Measurements from ENCODE around the gene MMP12.

MMP12 gene

GRCh38 chr11:102850973-102851745, 23.6 kb downstream of the MMP12 start:
- DNase-seq (ENCODE audit: low read depth), result no peak
- no peak overlapping the region for H3K4me3 ChIP-seq (ENCODE audit: low read depth, low read length)
- no peak for TF ChIP-seq CTCF (IDR thresholded peaks at IDR 0.05; ENCODE audit: insufficient read depth, low read depth, low read length, missing control alignments)

- no peak for DNase-seq (ENCODE audit: low read depth)
- H3K4me3 ChIP-seq (ENCODE audit: low read depth, low read length), result no peak overlapping the region
- TF ChIP-seq CTCF (IDR thresholded peaks at IDR 0.05; ENCODE audit: insufficient read depth, low read depth, low read length, missing control alignments), result no peak
Measured at GRCh38 chr11:102849311-102849710, 25.5 kb downstream of the MMP12 start.

GRCh38 chr11:102846292-102846691, 28.5 kb downstream of the MMP12 start:
- DNase-seq (ENCODE audit: low read depth), result no peak
- no peak for TF ChIP-seq CTCF (IDR thresholded peaks at IDR 0.05; ENCODE audit: insufficient read depth, low read depth, low read length, missing control alignments)
- H3K4me3 ChIP-seq (ENCODE audit: low read depth, low read length), result no peak overlapping the region

- no peak for DNase-seq (ENCODE audit: low read depth)
- no peak for TF ChIP-seq CTCF (IDR thresholded peaks at IDR 0.05; ENCODE audit: insufficient read depth, low read depth, low read length, missing control alignments)
- H3K4me3 ChIP-seq (ENCODE audit: low read depth, low read length), result no peak within 1 kb of the TSS
Measured at GRCh38 chr11:102843489-102843888, 31.3 kb downstream of the MMP12 start, which contains the start of gene MMP3. MMP3 (minus strand) TSS chr11:102843609; CDS start chr11:102843546, 63 bp downstream.

- no peak overlapping the region for H3K4me3 ChIP-seq (ENCODE audit: low read depth, low read length)
- DNase-seq (ENCODE audit: low read depth), result no peak
- no peak for TF ChIP-seq CTCF (IDR thresholded peaks at IDR 0.05; ENCODE audit: insufficient read depth, low read depth, low read length, missing control alignments)
Measured at GRCh38 chr11:102842930-102843329, 31.9 kb downstream of the MMP12 start.

GRCh38 chr11:102840018-102840417, 34.8 kb downstream of the MMP12 start:
- H3K4me3 ChIP-seq (ENCODE audit: low read depth, low read length), result no peak overlapping the region
- TF ChIP-seq CTCF (IDR thresholded peaks at IDR 0.05; ENCODE audit: insufficient read depth, low read depth, low read length, missing control alignments), result no peak

GRCh38 chr11:102837646-102838045, 37.1 kb downstream of the MMP12 start:
- no peak overlapping the region for H3K4me3 ChIP-seq (ENCODE audit: low read depth, low read length)
- no peak for DNase-seq (ENCODE audit: low read depth)
- TF ChIP-seq CTCF (IDR thresholded peaks at IDR 0.05; ENCODE audit: insufficient read depth, low read depth, low read length, missing control alignments), result no peak

More at GRCh38 chr11:102840018-102840417, 34.8 kb downstream of the MMP12 start:
- no peak for DNase-seq (ENCODE audit: low read depth)

Data from GM12865 (cell line).